H1 (cell line): ENCODE results near the gene ANGPTL8. TPM values are rescaled to one million over a fixed set of nuclear protein-coding genes. Genes with fewer than 3 reads are reported as not detected.

ENCODE experiments used
- MAX ChIP-seq: IDR thresholded peaks from 2 replicates; pipeline ENCODE4 v1.6.1; 2012; ENCODE audit warnings: inconsistent platforms
- RXRA ChIP-seq: IDR thresholded peaks from 2 replicates; pipeline ENCODE4 v1.6.1; 2011; ENCODE audit warnings: low read depth, mild to moderate bottlenecking, low read length, moderate library complexity; ENCODE audit not compliant: insufficient read depth
- SIN3A ChIP-seq, 2 experiments: IDR thresholded peaks in 1 of 2; conservative IDR thresholded peaks in 1 of 2; 2 replicates each; pipeline ENCODE4 v1.6.1; 2011 to 2012; ENCODE audit warnings: low read length in 2 of 2, improper control_type of control experiment in 1 of 2, low read depth in 1 of 2, mild to moderate bottlenecking in 1 of 2
- TEAD4 ChIP-seq: IDR thresholded peaks from 2 replicates; pipeline ENCODE4 v1.6.1; 2012; ENCODE audit warnings: low read depth, low read length, inconsistent platforms, mixed read lengths
- polyA plus RNA-seq, 7 experiments: library from polyadenylated mRNA; depleted of rRNA in 3 of 7; stranded (reverse) in 5 of 7; unstranded in 2 of 7; fragments of >200 nt in 5 of 7; fragments of 200-250 nt in 2 of 7; gene quantifications; 1 replicate in 5 of 7; 2 replicates in 1 of 7; 4 replicates in 1 of 7; pipeline versions ENCODE4 v1.2.1 to v1.2.3, GENCODE V29; 2011 to 2013; ENCODE audit warnings: missing spikeins in 2 of 7, mixed read lengths in 2 of 7
- total RNA-seq: library from RNA; stranded (reverse); fragmentation: NEBNext Ultra II Directional; extraction: Animal tissue kit (Norgen Biotek cat#: 25700); gene quantifications from 2 replicates; pipeline ENCODE4 v1.2.1, GENCODE V29; 2021
- TF ChIP-seq, protein P1 (sequence below): fragments of 300-600 bp; sonication (generic); IDR thresholded peaks from 2 replicates; pipeline ENCODE4 v1.7.1; 2012; ENCODE audit warnings: low read length, moderate library complexity, mild to moderate bottlenecking, inconsistent platforms; ENCODE audit not compliant: insufficient replicate concordance

ANGPTL8 gene
- total and polyA plus RNA-seq, 2 of the 8 experiments (the other 6 are each of a cell fraction or from before 2014, with no cell fraction given), result not detected

GRCh38 chr19:11203194-11204075 is 36.0 kb upstream of the ANGPTL8 start (continued):
- TF ChIP-seq SIN3A (conservative IDR thresholded peaks at IDR 0.05 in 1 of 2, IDR thresholded peaks at IDR 0.05 in 1 of 2; ENCODE audit: low read depth in 1 of 2, low read length in 2 of 2) (no peak), TEAD4 (no peak), MAX (peak; percentile 18; the same call in 1 of the 2 replicates), RXRA (no peak)
- TF ChIP-seq, protein P1, sequence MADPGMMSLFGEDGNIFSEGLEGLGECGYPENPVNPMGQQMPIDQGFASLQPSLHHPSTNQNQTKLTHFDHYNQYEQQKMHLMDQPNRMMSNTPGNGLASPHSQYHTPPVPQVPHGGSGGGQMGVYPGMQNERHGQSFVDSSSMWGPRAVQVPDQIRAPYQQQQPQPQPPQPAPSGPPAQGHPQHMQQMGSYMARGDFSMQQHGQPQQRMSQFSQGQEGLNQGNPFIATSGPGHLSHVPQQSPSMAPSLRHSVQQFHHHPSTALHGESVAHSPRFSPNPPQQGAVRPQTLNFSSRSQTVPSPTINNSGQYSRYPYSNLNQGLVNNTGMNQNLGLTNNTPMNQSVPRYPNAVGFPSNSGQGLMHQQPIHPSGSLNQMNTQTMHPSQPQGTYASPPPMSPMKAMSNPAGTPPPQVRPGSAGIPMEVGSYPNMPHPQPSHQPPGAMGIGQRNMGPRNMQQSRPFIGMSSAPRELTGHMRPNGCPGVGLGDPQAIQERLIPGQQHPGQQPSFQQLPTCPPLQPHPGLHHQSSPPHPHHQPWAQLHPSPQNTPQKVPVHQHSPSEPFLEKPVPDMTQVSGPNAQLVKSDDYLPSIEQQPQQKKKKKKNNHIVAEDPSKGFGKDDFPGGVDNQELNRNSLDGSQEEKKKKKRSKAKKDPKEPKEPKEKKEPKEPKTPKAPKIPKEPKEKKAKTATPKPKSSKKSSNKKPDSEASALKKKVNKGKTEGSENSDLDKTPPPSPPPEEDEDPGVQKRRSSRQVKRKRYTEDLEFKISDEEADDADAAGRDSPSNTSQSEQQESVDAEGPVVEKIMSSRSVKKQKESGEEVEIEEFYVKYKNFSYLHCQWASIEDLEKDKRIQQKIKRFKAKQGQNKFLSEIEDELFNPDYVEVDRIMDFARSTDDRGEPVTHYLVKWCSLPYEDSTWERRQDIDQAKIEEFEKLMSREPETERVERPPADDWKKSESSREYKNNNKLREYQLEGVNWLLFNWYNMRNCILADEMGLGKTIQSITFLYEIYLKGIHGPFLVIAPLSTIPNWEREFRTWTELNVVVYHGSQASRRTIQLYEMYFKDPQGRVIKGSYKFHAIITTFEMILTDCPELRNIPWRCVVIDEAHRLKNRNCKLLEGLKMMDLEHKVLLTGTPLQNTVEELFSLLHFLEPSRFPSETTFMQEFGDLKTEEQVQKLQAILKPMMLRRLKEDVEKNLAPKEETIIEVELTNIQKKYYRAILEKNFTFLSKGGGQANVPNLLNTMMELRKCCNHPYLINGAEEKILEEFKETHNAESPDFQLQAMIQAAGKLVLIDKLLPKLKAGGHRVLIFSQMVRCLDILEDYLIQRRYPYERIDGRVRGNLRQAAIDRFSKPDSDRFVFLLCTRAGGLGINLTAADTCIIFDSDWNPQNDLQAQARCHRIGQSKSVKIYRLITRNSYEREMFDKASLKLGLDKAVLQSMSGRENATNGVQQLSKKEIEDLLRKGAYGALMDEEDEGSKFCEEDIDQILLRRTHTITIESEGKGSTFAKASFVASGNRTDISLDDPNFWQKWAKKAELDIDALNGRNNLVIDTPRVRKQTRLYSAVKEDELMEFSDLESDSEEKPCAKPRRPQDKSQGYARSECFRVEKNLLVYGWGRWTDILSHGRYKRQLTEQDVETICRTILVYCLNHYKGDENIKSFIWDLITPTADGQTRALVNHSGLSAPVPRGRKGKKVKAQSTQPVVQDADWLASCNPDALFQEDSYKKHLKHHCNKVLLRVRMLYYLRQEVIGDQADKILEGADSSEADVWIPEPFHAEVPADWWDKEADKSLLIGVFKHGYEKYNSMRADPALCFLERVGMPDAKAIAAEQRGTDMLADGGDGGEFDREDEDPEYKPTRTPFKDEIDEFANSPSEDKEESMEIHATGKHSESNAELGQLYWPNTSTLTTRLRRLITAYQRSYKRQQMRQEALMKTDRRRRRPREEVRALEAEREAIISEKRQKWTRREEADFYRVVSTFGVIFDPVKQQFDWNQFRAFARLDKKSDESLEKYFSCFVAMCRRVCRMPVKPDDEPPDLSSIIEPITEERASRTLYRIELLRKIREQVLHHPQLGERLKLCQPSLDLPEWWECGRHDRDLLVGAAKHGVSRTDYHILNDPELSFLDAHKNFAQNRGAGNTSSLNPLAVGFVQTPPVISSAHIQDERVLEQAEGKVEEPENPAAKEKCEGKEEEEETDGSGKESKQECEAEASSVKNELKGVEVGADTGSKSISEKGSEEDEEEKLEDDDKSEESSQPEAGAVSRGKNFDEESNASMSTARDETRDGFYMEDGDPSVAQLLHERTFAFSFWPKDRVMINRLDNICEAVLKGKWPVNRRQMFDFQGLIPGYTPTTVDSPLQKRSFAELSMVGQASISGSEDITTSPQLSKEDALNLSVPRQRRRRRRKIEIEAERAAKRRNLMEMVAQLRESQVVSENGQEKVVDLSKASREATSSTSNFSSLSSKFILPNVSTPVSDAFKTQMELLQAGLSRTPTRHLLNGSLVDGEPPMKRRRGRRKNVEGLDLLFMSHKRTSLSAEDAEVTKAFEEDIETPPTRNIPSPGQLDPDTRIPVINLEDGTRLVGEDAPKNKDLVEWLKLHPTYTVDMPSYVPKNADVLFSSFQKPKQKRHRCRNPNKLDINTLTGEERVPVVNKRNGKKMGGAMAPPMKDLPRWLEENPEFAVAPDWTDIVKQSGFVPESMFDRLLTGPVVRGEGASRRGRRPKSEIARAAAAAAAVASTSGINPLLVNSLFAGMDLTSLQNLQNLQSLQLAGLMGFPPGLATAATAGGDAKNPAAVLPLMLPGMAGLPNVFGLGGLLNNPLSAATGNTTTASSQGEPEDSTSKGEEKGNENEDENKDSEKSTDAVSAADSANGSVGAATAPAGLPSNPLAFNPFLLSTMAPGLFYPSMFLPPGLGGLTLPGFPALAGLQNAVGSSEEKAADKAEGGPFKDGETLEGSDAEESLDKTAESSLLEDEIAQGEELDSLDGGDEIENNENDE, result no peak
